Neural progenitor cell (in vitro differentiated cells): ENCODE data around the gene GPR183. TPM values are rescaled to one million over a fixed set of nuclear protein-coding genes. Genes with fewer than 3 reads are reported as not detected.
A peak's percentile ranks its signal among the peaks of the same experiment; 100 is the strongest.

Experiments
- DNase-seq: peaks from one replicate; pipeline ENCODE4 v3.0.0-alpha.2; 2016; ENCODE audit warnings: low spot score
- H2AFZ ChIP-seq: fragments of 200-600 bp; sonication (generic); replicated peaks from 2 replicates; pipeline ENCODE4 v1.6.1; 2016; ENCODE audit warnings: antibody characterized with exemption
- H3F3A ChIP-seq: fragments of 200-600 bp; sonication (generic); 2 replicates; pipeline ENCODE4 v1.6.1; 2016; ENCODE audit warnings: antibody characterized with exemption, low read depth
- H3K27ac ChIP-seq: fragments of 200-600 bp; sonication (generic); 2 replicates; pipeline ENCODE4 v1.5.1; 2016; ENCODE audit warnings: mild to moderate bottlenecking
- H3K27me3 ChIP-seq: fragments of 200-600 bp; sonication (generic); 2 replicates; pipeline ENCODE4 v1.6.1; 2016; ENCODE audit warnings: mild to moderate bottlenecking, moderate library complexity
- H3K36me3 ChIP-seq: fragments of 200-600 bp; sonication (generic); 2 replicates; pipeline ENCODE4 v1.5.1; 2016
- H3K4me1 ChIP-seq: fragments of 200-600 bp; sonication (generic); 2 replicates; pipeline ENCODE4 v1.6.1; 2016; ENCODE audit warnings: mixed run types
- H3K4me2 ChIP-seq: fragments of 200-600 bp; sonication (generic); 2 replicates; pipeline ENCODE4 v1.6.1; 2016
- H3K4me3 ChIP-seq: fragments of 200-600 bp; sonication (generic); 2 replicates; pipeline ENCODE4 v1.5.1; 2016
- H3K79me2 ChIP-seq: fragments of 200-600 bp; sonication (generic); 2 replicates; pipeline ENCODE4 v1.6.1; 2016; ENCODE audit warnings: low read depth
- H3K9ac ChIP-seq: fragments of 200-600 bp; sonication (generic); 2 replicates; pipeline ENCODE4 v1.6.1; 2016
- H3K9me3 ChIP-seq: fragments of 200-600 bp; sonication (generic); 2 replicates; pipeline ENCODE4 v1.5.1; 2016; ENCODE audit warnings: low read depth
- H4K20me1 ChIP-seq: fragments of 200-600 bp; sonication (generic); 2 replicates; pipeline ENCODE4 v1.6.1; 2016; ENCODE audit warnings: low read depth
- H3K27ac Mint-ChIP-seq: 3 replicates; pipeline ENCODE4 v1.8.0; 2021; ENCODE audit warnings: mixed read lengths
- H3K27me3 Mint-ChIP-seq: 2 replicates; pipeline ENCODE4 v1.8.0; 2022; ENCODE audit warnings: low read depth, mild to moderate bottlenecking, inconsistent platforms, moderate library complexity, mixed read lengths; ENCODE audit not compliant: insufficient read depth
- H3K36me3 Mint-ChIP-seq: 3 replicates; pipeline ENCODE4 v1.8.0; 2021; ENCODE audit warnings: mixed read lengths
- H3K4me1 Mint-ChIP-seq: 3 replicates; pipeline ENCODE4 v1.8.0; 2021; ENCODE audit warnings: mixed read lengths
- H3K4me3 Mint-ChIP-seq: 3 replicates; pipeline ENCODE4 v1.8.0; 2021; ENCODE audit warnings: mild to moderate bottlenecking, moderate library complexity, mixed read lengths
- H3K9me3 Mint-ChIP-seq: 3 replicates; pipeline ENCODE4 v1.8.0; 2020; ENCODE audit warnings: mixed read lengths
- CTCF ChIP-seq: fragments of 200-600 bp; sonication (generic); IDR thresholded peaks from 2 replicates; pipeline ENCODE4 v1.5.1; 2017; ENCODE audit warnings: antibody characterized with exemption, mild to moderate bottlenecking
- EZH2 ChIP-seq: fragments of 200-600 bp; sonication (generic); IDR thresholded peaks from 2 replicates; pipeline ENCODE4 v1.6.1; 2017; ENCODE audit warnings: antibody characterized with exemption, mild to moderate bottlenecking, moderate library complexity
- EZH2phosphoT487 ChIP-seq: fragments of 200-600 bp; sonication (generic); IDR thresholded peaks from 2 replicates; pipeline ENCODE4 v1.6.1; 2017; ENCODE audit warnings: antibody characterized with exemption
- total RNA-seq: library from RNA; depleted of rRNA; stranded (reverse); fragments of >200 nt; gene quantifications from 2 replicates; pipeline ENCODE4 v1.2.3, GENCODE V29; 2015; ENCODE audit warnings: low replicate concordance

The GPR183 gene
- total RNA-seq, 1 donor from 2014 or later, result not detected

GRCh38 chr13:99293178-99293577 is 14.0 kb downstream of the GPR183 start:
- H3K4me3 ChIP-seq, result no peak overlapping the region
- DNase-seq, result no peak
- H3F3A ChIP-seq, result no peaks in the 10 kb centered on the region
- Mint-ChIP-seq H3K36me3 (peaks cover 2% of the 10 kb centered on the region), H3K27me3 (peaks cover 2% of the 10 kb centered on the region), H3K4me3 (no peak overlapping the region), H3K4me1 (no peaks in the 10 kb centered on the region), H3K27ac (no peak overlapping the region), H3K9me3 (no peaks in the 10 kb centered on the region)
- H3K4me1 ChIP-seq, result no peaks in the 10 kb centered on the region
- H3K27me3 ChIP-seq, result no peaks in the 10 kb centered on the region
- no peak overlapping the region for H2AFZ ChIP-seq
- TF ChIP-seq EZH2phosphoT487 (no peak), CTCF (no peak), EZH2 (no peak)
- H3K27ac ChIP-seq, result no peak overlapping the region
- H3K36me3 ChIP-seq, result no peaks in the 10 kb centered on the region
- no peak overlapping the region for H3K4me2 ChIP-seq
- H3K9ac ChIP-seq, result no peak overlapping the region
- no peaks in the 10 kb centered on the region for H4K20me1 ChIP-seq
- H3K9me3 ChIP-seq, result no peaks in the 10 kb centered on the region
- H3K79me2 ChIP-seq, result no peaks in the 10 kb centered on the region

GRCh38 chr13:99290894-99291293 is 16.3 kb downstream of the GPR183 start:
- Mint-ChIP-seq H3K36me3 (peaks cover 2% of the 10 kb centered on the region), H3K9me3 (no peaks in the 10 kb centered on the region), H3K4me1 (no peaks in the 10 kb centered on the region), H3K4me3 (no peak overlapping the region), H3K27ac (peak overlapping the region; percentile 64), H3K27me3 (peaks cover 2% of the 10 kb centered on the region)
- DNase-seq, result no peak
- Histone ChIP-seq H3K9ac (no peak overlapping the region), H3K36me3 (no peaks in the 10 kb centered on the region), H3K4me1 (no peaks in the 10 kb centered on the region), H3K4me2 (no peak overlapping the region), H3K27ac (no peak overlapping the region), H4K20me1 (peaks cover 2% of the 10 kb centered on the region), H3K79me2 (no peaks in the 10 kb centered on the region), H3F3A (no peaks in the 10 kb centered on the region), H3K9me3 (no peaks in the 10 kb centered on the region), H3K27me3 (no peaks in the 10 kb centered on the region), H2AFZ (no peak overlapping the region), H3K4me3 (no peak overlapping the region)
- no peak for TF ChIP-seq EZH2phosphoT487
- TF ChIP-seq CTCF, result no peak
- TF ChIP-seq EZH2, result no peak

GRCh38 chr13:99289674-99290337 is 17.4 kb downstream of the GPR183 start:
- DNase-seq, result no peak
- no peaks in the 10 kb centered on the region for H3K4me1 ChIP-seq
- no peaks in the 10 kb centered on the region for H3K9me3 ChIP-seq
- Mint-ChIP-seq H3K36me3 (peaks cover 2% of the 10 kb centered on the region), H3K27ac (no peak overlapping the region), H3K4me3 (no peak overlapping the region), H3K9me3 (no peaks in the 10 kb centered on the region), H3K27me3 (peaks cover 2% of the 10 kb centered on the region), H3K4me1 (no peaks in the 10 kb centered on the region)
- no peaks in the 10 kb centered on the region for H3F3A ChIP-seq
- no peaks in the 10 kb centered on the region for H3K27me3 ChIP-seq
- no peaks in the 10 kb centered on the region for H3K79me2 ChIP-seq
- TF ChIP-seq EZH2, result no peak
- no peak overlapping the region for H3K4me2 ChIP-seq
- no peak overlapping the region for H3K4me3 ChIP-seq
- H2AFZ ChIP-seq, result no peak overlapping the region
- peaks cover 9% of the 10 kb centered on the region for H4K20me1 ChIP-seq
- H3K36me3 ChIP-seq, result no peaks in the 10 kb centered on the region
- no peak overlapping the region for H3K27ac ChIP-seq
- H3K9ac ChIP-seq, result no peak overlapping the region

GRCh38 chr13:99289271-99289670 is 17.9 kb downstream of the GPR183 start:
- Histone ChIP-seq H3K4me3 (no peak overlapping the region), H3K27me3 (no peaks in the 10 kb centered on the region), H3K36me3 (no peaks in the 10 kb centered on the region), H3F3A (no peaks in the 10 kb centered on the region), H3K79me2 (no peaks in the 10 kb centered on the region), H3K9ac (no peak overlapping the region), H2AFZ (no peak overlapping the region), H4K20me1 (peaks cover 9% of the 10 kb centered on the region), H3K27ac (no peak overlapping the region), H3K9me3 (no peaks in the 10 kb centered on the region), H3K4me1 (no peaks in the 10 kb centered on the region), H3K4me2 (no peak overlapping the region)
- no peak overlapping the region for H3K27ac Mint-ChIP-seq
- H3K9me3 Mint-ChIP-seq, result no peaks in the 10 kb centered on the region
- TF ChIP-seq EZH2phosphoT487 (no peak), CTCF (no peak), EZH2 (no peak)
- H3K36me3 Mint-ChIP-seq, result peaks cover 2% of the 10 kb centered on the region
- H3K27me3 Mint-ChIP-seq, result peaks cover 2% of the 10 kb centered on the region
- H3K4me1 Mint-ChIP-seq, result no peaks in the 10 kb centered on the region
- H3K4me3 Mint-ChIP-seq, result no peak overlapping the region
- DNase-seq, result no peak
